Loucy (cell line): ENCODE measurements around the gene DGKI.

Source experiments
- H2AFZ ChIP-seq: fragments of 200-600 bp; sonication (generic); 2 replicates; pipeline ENCODE4 v1.6.0; 2016; ENCODE audit warnings: antibody characterized with exemption, mild to moderate bottlenecking, low read length, moderate library complexity
- H3F3A ChIP-seq: fragments of 200-600 bp; 2 replicates; pipeline ENCODE4 v1.6.0; 2016; ENCODE audit warnings: antibody characterized with exemption, low read depth, mild to moderate bottlenecking
- H3K27me3 ChIP-seq: fragments of 200-600 bp; sonication (generic); 2 replicates; pipeline ENCODE4 v1.6.1; 2014; ENCODE audit warnings: low read length, mild to moderate bottlenecking; ENCODE audit not compliant: insufficient read depth, poor library complexity, severe bottlenecking
- H3K36me3 ChIP-seq: fragments of 200-600 bp; sonication (generic); 2 replicates; pipeline ENCODE4 v1.6.1; 2016; ENCODE audit warnings: low read length; ENCODE audit not compliant: insufficient read depth
- H3K4me1 ChIP-seq: fragments of 200-600 bp; sonication (generic); 2 replicates; pipeline ENCODE4 v1.5.1; 2014; ENCODE audit warnings: low read length, mild to moderate bottlenecking; ENCODE audit not compliant: insufficient read depth, poor library complexity, severe bottlenecking
- H3K4me2 ChIP-seq: fragments of 200-600 bp; sonication (generic); 2 replicates; pipeline ENCODE4 v1.6.0; 2014; ENCODE audit warnings: antibody characterized with exemption, low read length, low read depth, mild to moderate bottlenecking; ENCODE audit not compliant: poor library complexity, severe bottlenecking
- H3K4me3 ChIP-seq: fragments of 200-600 bp; sonication (generic); 2 replicates; pipeline ENCODE4 v1.5.1; 2014; ENCODE audit warnings: low read length, mild to moderate bottlenecking, mixed read lengths; ENCODE audit not compliant: poor library complexity, severe bottlenecking
- H3K79me2 ChIP-seq: fragments of 200-600 bp; sonication (generic); 2 replicates; pipeline ENCODE4 v1.6.1; 2014; ENCODE audit warnings: low read length; ENCODE audit not compliant: insufficient read depth
- H3K9ac ChIP-seq: fragments of 200-600 bp; sonication (generic); 2 replicates; pipeline ENCODE4 v1.6.0; 2014; ENCODE audit warnings: mild to moderate bottlenecking, low read depth, low read length, moderate library complexity; ENCODE audit not compliant: poor library complexity, severe bottlenecking
- H3K9me2 ChIP-seq: fragments of 200-600 bp; sonication (generic); replicated peaks from 2 replicates; pipeline ENCODE4 v1.6.1; 2016; ENCODE audit warnings: low read depth, low read length, mixed read lengths
- H3K9me3 ChIP-seq: fragments of 200-600 bp; sonication (generic); 2 replicates; pipeline ENCODE4 v1.6.1; 2014; ENCODE audit warnings: mild to moderate bottlenecking, antibody characterized with exemption, low read length, low read depth; ENCODE audit not compliant: insufficient read depth
- H4K20me1 ChIP-seq: fragments of 200-600 bp; sonication (generic); 2 replicates; pipeline ENCODE4 v1.6.0; 2014; ENCODE audit warnings: antibody characterized with exemption, low read length, mild to moderate bottlenecking; ENCODE audit not compliant: insufficient read depth, poor library complexity, severe bottlenecking
- EZH2phosphoT487 ChIP-seq: fragments of 200-600 bp; IDR thresholded peaks from 2 replicates; pipeline ENCODE4 v1.6.1; 2018; ENCODE audit warnings: antibody characterized with exemption, mild to moderate bottlenecking, moderate library complexity, borderline replicate concordance
- TF ChIP-seq, protein P1 (sequence below): fragments of 200-600 bp; sonication (generic); conservative IDR thresholded peaks from 2 replicates; pipeline ENCODE4 v1.5.1; 2014; ENCODE audit warnings: mild to moderate bottlenecking, antibody characterized with exemption, low read length

Gene DGKI

DNA sequence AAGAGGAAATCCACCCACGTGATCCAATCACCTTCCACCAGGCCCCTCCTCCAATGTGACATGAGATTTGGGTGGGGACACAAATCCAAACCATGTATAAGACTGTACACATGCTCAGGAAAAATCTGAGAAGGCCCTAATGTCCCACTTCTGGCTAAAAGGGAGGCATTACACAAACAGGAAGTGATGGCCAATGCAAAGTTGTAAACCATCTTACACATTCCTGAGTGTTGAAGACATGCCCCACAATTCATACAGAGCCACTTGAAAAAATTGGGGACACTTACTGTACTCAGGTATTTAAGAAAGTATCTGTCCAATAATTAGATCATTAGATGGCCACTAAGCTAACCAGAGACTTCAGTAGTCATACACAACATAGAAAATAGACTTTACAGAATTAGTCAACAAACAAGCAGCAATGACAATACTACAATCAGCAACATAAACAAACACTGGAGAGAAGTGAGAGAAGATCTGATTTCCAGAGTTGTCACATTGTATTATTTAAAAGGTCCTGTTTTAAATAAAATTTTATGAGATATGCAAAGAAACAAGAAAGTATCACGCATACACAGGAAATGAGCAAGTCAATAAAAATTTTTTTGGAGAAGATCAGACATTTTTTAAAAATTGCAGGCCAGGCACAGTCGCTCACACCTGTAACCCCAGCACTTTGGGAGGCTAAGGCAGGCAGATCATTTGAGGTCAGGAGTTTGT lies 143.3 kb downstream of the DGKI start:
- H3K9ac ChIP-seq = no peak overlapping the region
- H3K4me2 ChIP-seq = no peak overlapping the region

DNA sequence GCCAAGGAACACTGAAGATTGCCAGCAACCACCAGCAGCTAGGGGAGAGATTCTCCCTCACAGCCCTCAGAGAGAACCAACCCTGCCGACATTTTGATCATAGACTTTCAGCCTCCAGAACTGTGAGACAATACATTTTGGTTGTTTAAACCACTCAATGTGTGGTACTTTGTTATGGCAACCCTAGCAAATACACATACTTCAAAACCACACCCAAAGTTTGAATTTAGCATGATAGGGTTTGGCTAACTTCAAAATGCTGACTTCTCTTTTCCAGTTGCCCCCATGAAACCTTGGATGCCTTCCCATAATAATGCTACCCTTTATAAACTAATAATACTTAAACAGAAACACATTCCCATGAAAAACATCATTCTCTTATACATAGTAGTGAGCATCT lies 149.8 kb downstream of the DGKI start:
- Histone ChIP-seq H3K4me3 (no peak overlapping the region), H3F3A (no peaks in the 10 kb centered on the region), H3K9me2 (no peaks in the 10 kb centered on the region), H3K9me3 (no peaks in the 10 kb centered on the region), H3K36me3 (no peaks in the 10 kb centered on the region), H3K4me2 (no peak overlapping the region), H3K79me2 (no peaks in the 10 kb centered on the region), H3K4me1 (no peaks in the 10 kb centered on the region), H3K9ac (no peak overlapping the region), H3K27me3 (no peaks in the 10 kb centered on the region), H2AFZ (no peak overlapping the region), H4K20me1 (no peaks in the 10 kb centered on the region)
- TF ChIP-seq, protein P1, sequence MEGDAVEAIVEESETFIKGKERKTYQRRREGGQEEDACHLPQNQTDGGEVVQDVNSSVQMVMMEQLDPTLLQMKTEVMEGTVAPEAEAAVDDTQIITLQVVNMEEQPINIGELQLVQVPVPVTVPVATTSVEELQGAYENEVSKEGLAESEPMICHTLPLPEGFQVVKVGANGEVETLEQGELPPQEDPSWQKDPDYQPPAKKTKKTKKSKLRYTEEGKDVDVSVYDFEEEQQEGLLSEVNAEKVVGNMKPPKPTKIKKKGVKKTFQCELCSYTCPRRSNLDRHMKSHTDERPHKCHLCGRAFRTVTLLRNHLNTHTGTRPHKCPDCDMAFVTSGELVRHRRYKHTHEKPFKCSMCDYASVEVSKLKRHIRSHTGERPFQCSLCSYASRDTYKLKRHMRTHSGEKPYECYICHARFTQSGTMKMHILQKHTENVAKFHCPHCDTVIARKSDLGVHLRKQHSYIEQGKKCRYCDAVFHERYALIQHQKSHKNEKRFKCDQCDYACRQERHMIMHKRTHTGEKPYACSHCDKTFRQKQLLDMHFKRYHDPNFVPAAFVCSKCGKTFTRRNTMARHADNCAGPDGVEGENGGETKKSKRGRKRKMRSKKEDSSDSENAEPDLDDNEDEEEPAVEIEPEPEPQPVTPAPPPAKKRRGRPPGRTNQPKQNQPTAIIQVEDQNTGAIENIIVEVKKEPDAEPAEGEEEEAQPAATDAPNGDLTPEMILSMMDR = no peak
- no peak for TF ChIP-seq EZH2phosphoT487

More for the DNA sequence above, 143.3 kb downstream of the DGKI start:
- Histone ChIP-seq H3K9me3 (0 out of 2 replicates have a peak, but pooled peaks cover 3% of the 10 kb centered on the region), H3K27me3 (no peaks in the 10 kb centered on the region), H3K36me3 (no peaks in the 10 kb centered on the region), H3K79me2 (no peaks in the 10 kb centered on the region), H3K4me1 (no peaks in the 10 kb centered on the region), H3K4me3 (no peak overlapping the region), H3F3A (no peaks in the 10 kb centered on the region), H2AFZ (no peak overlapping the region), H4K20me1 (no peaks in the 10 kb centered on the region), H3K9me2 (no peaks in the 10 kb centered on the region)
- TF ChIP-seq, protein P1 = no peak
- no peak for TF ChIP-seq EZH2phosphoT487

DNA sequence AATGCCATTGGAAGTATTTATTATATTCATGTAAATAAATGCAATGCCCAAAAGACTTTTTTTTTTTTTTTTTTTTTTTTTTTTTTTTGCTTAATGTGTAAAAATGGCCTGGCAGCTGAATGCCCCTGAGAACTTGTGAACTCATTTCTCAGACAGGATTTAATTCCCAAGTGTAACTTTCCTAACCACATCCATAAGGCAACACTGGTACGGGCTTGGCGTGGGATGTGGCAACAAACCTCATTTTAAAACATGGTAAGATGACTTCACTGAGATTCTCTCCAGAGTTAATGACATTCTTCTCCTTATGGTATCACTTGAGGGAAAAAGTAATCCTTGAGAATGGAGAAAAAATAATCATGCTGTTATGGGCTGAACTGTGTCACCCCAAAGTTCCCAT lies 150.4 kb downstream of the DGKI start:
- H3K4me1 ChIP-seq = no peaks in the 10 kb centered on the region
- H3K9me2 ChIP-seq = no peaks in the 10 kb centered on the region
- H4K20me1 ChIP-seq = no peaks in the 10 kb centered on the region
- H2AFZ ChIP-seq = no peak overlapping the region
- no peaks in the 10 kb centered on the region for H3K36me3 ChIP-seq
- no peak overlapping the region for H3K4me3 ChIP-seq
- no peaks in the 10 kb centered on the region for H3K9me3 ChIP-seq
- no peaks in the 10 kb centered on the region for H3F3A ChIP-seq
- no peaks in the 10 kb centered on the region for H3K27me3 ChIP-seq
- no peak overlapping the region for H3K9ac ChIP-seq
- TF ChIP-seq, protein P1 = no peak
- TF ChIP-seq EZH2phosphoT487 = no peak
- no peaks in the 10 kb centered on the region for H3K79me2 ChIP-seq
- H3K4me2 ChIP-seq = no peak overlapping the region
